IPS-NIHi11 (cell line): ENCODE results near the gene FAF1.
A peak's percentile ranks its signal among the peaks of the same experiment; 100 is the strongest.

Experiments
- DNase-seq: peaks from one replicate; pipeline ENCODE4 v3.0.0; 2012; ENCODE audit warnings: mixed read lengths, low spot score

FAF1 gene

GRCh38 chr1:50488876-50489275 is 471.2 kb downstream of the FAF1 start:
- DNase-seq: no peak

- DNase-seq: no peak
These were observed 471.7 kb downstream of the FAF1 start for GRCh38 chr1:50488356-50488755.

- no peak for DNase-seq
These were observed 472.3 kb downstream of the FAF1 start for GRCh38 chr1:50487725-50488124.

GRCh38 chr1:50481142-50481736 is 478.8 kb downstream of the FAF1 start:
- DNase-seq: no peak

- DNase-seq: no peak
These were observed 483.3 kb downstream of the FAF1 start for GRCh38 chr1:50476800-50477199.

GRCh38 chr1:50474859-50475809 is 484.9 kb downstream of the FAF1 start:
- DNase-seq: peak; percentile 59

- no peak for DNase-seq
These were observed 486.6 kb downstream of the FAF1 start for GRCh38 chr1:50473513-50473912.

- peak; percentile 9 for DNase-seq
These were observed 488.1 kb downstream of the FAF1 start for GRCh38 chr1:50471967-50472366.

- DNase-seq: no peak
These were observed 497.1 kb downstream of the FAF1 start for GRCh38 chr1:50462964-50463363.

- no peak for DNase-seq
These were observed 501.6 kb downstream of the FAF1 start for GRCh38 chr1:50458507-50458906.

GRCh38 chr1:50454911-50455310 is 505.2 kb downstream of the FAF1 start:
- no peak for DNase-seq

- DNase-seq: no peak
These were observed 506.8 kb downstream of the FAF1 start for GRCh38 chr1:50453266-50453665.

GRCh38 chr1:50452700-50453099 is 507.4 kb downstream of the FAF1 start:
- DNase-seq: no peak

- no peak for DNase-seq
These were observed 509.0 kb downstream of the FAF1 start for GRCh38 chr1:50450861-50451653.

- no peak for DNase-seq
These were observed 512.1 kb downstream of the FAF1 start for GRCh38 chr1:50447961-50448360.

GRCh38 chr1:50441183-50441582 is 518.9 kb downstream of the FAF1 start:
- no peak for DNase-seq

- DNase-seq: peak; percentile 14
These were observed 521.1 kb downstream of the FAF1 start for GRCh38 chr1:50438945-50439344.

- no peak for DNase-seq
These were observed 523.6 kb downstream of the FAF1 start for GRCh38 chr1:50436489-50436888.

GRCh38 chr1:50430010-50430405 is 530.1 kb downstream of the FAF1 start:
- DNase-seq: no peak

GRCh38 chr1:50427818-50428779 is 532.0 kb downstream of the FAF1 start:
- DNase-seq: peak; percentile 54

GRCh38 chr1:50427086-50427817 is 532.8 kb downstream of the FAF1 start:
- DNase-seq: peak; percentile 18
